Left hindlimb (tissue), 1 donor: ENCODE results near the gene SSX1.
"Not testable (repeated sequence)": the region's sequence is repeated elsewhere in the genome, so short reads cannot be mapped to it uniquely, and the experiment has no call there.

Experiments used
- DNase-seq: peaks from one replicate; pipeline ENCODE4 v3.0.0-alpha.2; 2018

SSX1 gene

GRCh38 chrX:48255062-48255796 is at the start of gene SSX1:
Gene SSX1 (plus strand): TSS chrX:48255392. CDS start chrX:48257242, 1,850 bp downstream.
- DNase-seq = not testable (repeated sequence)

GRCh38 chrX:48214341-48214740 is 40.9 kb upstream of the SSX1 start:
- DNase-seq = not testable (repeated sequence)

GRCh38 chrX:48224196-48224595 is 31.0 kb upstream of the SSX1 start:
- not testable (repeated sequence) for DNase-seq

- not testable (repeated sequence) for DNase-seq
These were observed 2.2 kb upstream of the SSX1 start for GRCh38 chrX:48252945-48253344.

GRCh38 chrX:48274365-48274764 is 19.2 kb downstream of the SSX1 start:
- not testable (repeated sequence) for DNase-seq

- DNase-seq = no peak
These were observed 23.8 kb downstream of the SSX1 start for GRCh38 chrX:48278958-48279357.

- not testable (repeated sequence) for DNase-seq
These were observed 25.5 kb downstream of the SSX1 start for GRCh38 chrX:48280729-48281128.

- DNase-seq = no peak
These were observed 51.0 kb downstream of the SSX1 start for GRCh38 chrX:48306175-48306574.

GRCh38 chrX:48313996-48314395 is 58.8 kb downstream of the SSX1 start:
- DNase-seq = not testable (repeated sequence)
